Fibroblast of lung (primary cell): Measurements from ENCODE around the gene SH3D21.

ENCODE experiments used
- EZH2 ChIP-seq: IDR thresholded peaks from 2 replicates; pipeline ENCODE4 v1.5.1; 2012; ENCODE audit warnings: low read length, control low read depth, mild to moderate bottlenecking; ENCODE audit errors: missing control alignments
- TF ChIP-seq, protein P1 (sequence below), 2 donors: IDR thresholded peaks in 1 of 2; conservative IDR thresholded peaks in 1 of 2; 1 replicate in 1 of 2; 2 replicates in 1 of 2; pipeline ENCODE4 v1.5.1; 2011 to 2012; ENCODE audit warnings: low read length in 2 of 2, control low read depth in 1 of 2, inconsistent platforms in 1 of 2, low read depth in 1 of 2, mild to moderate bottlenecking in 1 of 2

DNA sequence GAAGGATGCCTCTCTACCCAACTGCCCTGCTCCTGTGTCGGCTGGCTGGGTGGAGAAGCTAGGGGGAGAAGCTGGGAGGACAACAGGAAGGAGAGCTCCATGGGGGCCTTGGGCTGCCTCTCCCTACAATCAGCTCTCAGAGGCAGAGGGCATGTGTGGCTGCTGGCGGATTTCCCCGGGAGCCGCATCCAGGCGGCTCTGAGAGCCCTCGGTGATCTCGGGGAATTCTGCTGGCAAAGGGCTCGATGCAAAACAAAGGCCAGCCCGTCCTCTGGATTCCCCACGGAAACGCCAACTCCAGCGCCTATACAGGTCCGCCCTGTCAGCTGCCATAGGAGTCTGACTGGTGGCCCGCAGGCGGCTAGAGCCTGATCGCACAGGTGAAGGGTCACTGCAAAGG, 43.7 kb downstream of the SH3D21 start:
- TF ChIP-seq, protein P1, sequence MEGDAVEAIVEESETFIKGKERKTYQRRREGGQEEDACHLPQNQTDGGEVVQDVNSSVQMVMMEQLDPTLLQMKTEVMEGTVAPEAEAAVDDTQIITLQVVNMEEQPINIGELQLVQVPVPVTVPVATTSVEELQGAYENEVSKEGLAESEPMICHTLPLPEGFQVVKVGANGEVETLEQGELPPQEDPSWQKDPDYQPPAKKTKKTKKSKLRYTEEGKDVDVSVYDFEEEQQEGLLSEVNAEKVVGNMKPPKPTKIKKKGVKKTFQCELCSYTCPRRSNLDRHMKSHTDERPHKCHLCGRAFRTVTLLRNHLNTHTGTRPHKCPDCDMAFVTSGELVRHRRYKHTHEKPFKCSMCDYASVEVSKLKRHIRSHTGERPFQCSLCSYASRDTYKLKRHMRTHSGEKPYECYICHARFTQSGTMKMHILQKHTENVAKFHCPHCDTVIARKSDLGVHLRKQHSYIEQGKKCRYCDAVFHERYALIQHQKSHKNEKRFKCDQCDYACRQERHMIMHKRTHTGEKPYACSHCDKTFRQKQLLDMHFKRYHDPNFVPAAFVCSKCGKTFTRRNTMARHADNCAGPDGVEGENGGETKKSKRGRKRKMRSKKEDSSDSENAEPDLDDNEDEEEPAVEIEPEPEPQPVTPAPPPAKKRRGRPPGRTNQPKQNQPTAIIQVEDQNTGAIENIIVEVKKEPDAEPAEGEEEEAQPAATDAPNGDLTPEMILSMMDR (conservative IDR thresholded peaks at IDR 0.05 in 1 of 2, IDR thresholded peaks at IDR 0.05 in 1 of 2; ENCODE audit: low read depth in 1 of 2, low read length in 2 of 2) = no peak
- TF ChIP-seq EZH2 = no peak
